CD4-positive, alpha-beta T cell treated with Interleukin-15 for 1 hour (primary cell): ENCODE data around the gene CD2.
A peak's percentile ranks its signal among the peaks of the same experiment; 100 is the strongest.
"Not testable (repeated sequence)": the region's sequence is repeated elsewhere in the genome, so short reads cannot be mapped to it uniquely, and the experiment has no call there.

Experiments used
- DNase-seq: peaks from one replicate; pipeline ENCODE4 v3.0.0-alpha.2; 2020

Gene CD2

GRCh38 chr1:116733476-116734365 lies 20.5 kb upstream of the CD2 start:
- no peak for DNase-seq

- no peak for DNase-seq
These were observed 19.0 kb upstream of the CD2 start for GRCh38 chr1:116735246-116735645.

GRCh38 chr1:116737020-116737854 lies 17.0 kb upstream of the CD2 start:
- peak; percentile 77 for DNase-seq

- DNase-seq, result no peak
These were observed 16.3 kb upstream of the CD2 start for GRCh38 chr1:116737855-116738321.

GRCh38 chr1:116738673-116739370 lies 15.4 kb upstream of the CD2 start:
- peak; percentile 76 for DNase-seq

GRCh38 chr1:116739371-116740012 lies 14.7 kb upstream of the CD2 start:
- DNase-seq, result no peak

- no peak for DNase-seq
These were observed 13.9 kb upstream of the CD2 start for GRCh38 chr1:116740296-116740695.

GRCh38 chr1:116740746-116741145 lies 13.5 kb upstream of the CD2 start:
- DNase-seq, result no peak

GRCh38 chr1:116741836-116742565 lies 12.2 kb upstream of the CD2 start:
- DNase-seq, result no peak

- DNase-seq, result no peak
These were observed 10.7 kb upstream of the CD2 start for GRCh38 chr1:116743535-116743934.

GRCh38 chr1:116748272-116748671 lies 6.0 kb upstream of the CD2 start:
- DNase-seq, result no peak

GRCh38 chr1:116751146-116751545 lies 3.1 kb upstream of the CD2 start:
- DNase-seq, result no peak

- DNase-seq, result no peak
These were observed 2.6 kb upstream of the CD2 start for GRCh38 chr1:116751621-116752020.

- DNase-seq, result no peak
These were observed 918 bp upstream of the CD2 start for GRCh38 chr1:116753312-116753711.

- no peak for DNase-seq
These were observed 836 bp downstream of the CD2 start for GRCh38 chr1:116755066-116755465.

- no peak for DNase-seq
These were observed 1.5 kb downstream of the CD2 start for GRCh38 chr1:116755681-116756080.

- not testable (repeated sequence) for DNase-seq
These were observed 1.9 kb downstream of the CD2 start for GRCh38 chr1:116756092-116756491.

GRCh38 chr1:116758456-116758815 lies 4.2 kb downstream of the CD2 start:
- not testable (repeated sequence) for DNase-seq

GRCh38 chr1:116759636-116760035 lies 5.4 kb downstream of the CD2 start:
- no peak for DNase-seq

- no peak for DNase-seq
These were observed 6.3 kb downstream of the CD2 start for GRCh38 chr1:116760487-116760886.

GRCh38 chr1:116760996-116761665 lies 6.9 kb downstream of the CD2 start:
- DNase-seq, result no peak
